D721Med (cell line): Measurements from ENCODE around the gene NELFB.
A peak's percentile ranks its signal among the peaks of the same experiment; 100 is the strongest.

Experiments
- DNase-seq: peaks from one replicate; pipeline ENCODE4 v3.0.0; 2011; ENCODE audit warnings: low spot score; ENCODE audit not compliant: insufficient read length
- FAIRE-seq: peaks from 2 replicates; lab custom pipeline; 2011; peaks lifted over from hg19 to GRCh38; lab: Jason Lieb, UNC
- TF ChIP-seq, protein P1 (sequence below): IDR thresholded peaks from 2 replicates; pipeline ENCODE4 v1.5.1; 2012; ENCODE audit warnings: mild to moderate bottlenecking, control low read depth; ENCODE audit not compliant: insufficient read depth; ENCODE audit errors: missing control alignments

NELFB gene

DNA sequence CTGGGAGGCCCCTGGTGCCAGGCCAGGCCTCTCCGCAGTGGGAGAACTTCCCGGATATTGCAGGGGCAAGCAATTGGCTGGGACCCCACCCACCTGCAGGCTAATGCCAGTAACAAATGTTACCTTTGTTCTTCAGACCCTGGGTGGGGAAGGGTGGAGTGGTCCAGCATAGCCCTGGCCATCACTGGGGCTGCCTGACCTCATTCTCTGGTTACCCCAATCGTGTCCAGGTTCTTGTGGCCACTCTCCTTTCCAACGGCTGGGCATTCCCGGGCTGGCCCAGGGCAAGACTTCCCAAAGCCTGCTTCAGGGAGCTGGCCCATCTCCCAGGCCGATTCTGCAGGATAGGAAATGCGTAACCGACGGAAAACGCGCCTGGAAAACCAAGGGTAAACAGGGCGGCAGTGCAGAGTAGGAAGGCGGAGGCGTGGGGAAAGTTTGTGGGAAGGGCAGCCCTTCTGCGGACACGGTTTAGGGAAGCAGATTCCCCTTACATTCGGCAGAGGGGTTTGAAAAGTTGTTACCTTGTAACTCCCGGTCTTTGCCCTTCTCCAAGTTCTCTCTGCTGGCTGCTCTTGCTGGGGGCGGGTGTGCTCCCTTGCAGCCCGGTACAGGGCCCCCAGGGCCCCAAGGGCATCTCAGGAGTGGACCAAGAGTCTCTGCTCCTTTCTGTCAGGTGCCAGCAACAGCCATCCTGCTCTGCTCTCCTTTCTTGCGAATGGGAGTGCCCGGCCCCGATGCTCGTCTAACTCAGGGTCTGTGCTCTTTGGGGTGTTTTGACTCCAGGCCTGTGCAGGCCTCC is 43.5 kb downstream of the NELFB start:
- FAIRE-seq, result no peak
- TF ChIP-seq, protein P1, sequence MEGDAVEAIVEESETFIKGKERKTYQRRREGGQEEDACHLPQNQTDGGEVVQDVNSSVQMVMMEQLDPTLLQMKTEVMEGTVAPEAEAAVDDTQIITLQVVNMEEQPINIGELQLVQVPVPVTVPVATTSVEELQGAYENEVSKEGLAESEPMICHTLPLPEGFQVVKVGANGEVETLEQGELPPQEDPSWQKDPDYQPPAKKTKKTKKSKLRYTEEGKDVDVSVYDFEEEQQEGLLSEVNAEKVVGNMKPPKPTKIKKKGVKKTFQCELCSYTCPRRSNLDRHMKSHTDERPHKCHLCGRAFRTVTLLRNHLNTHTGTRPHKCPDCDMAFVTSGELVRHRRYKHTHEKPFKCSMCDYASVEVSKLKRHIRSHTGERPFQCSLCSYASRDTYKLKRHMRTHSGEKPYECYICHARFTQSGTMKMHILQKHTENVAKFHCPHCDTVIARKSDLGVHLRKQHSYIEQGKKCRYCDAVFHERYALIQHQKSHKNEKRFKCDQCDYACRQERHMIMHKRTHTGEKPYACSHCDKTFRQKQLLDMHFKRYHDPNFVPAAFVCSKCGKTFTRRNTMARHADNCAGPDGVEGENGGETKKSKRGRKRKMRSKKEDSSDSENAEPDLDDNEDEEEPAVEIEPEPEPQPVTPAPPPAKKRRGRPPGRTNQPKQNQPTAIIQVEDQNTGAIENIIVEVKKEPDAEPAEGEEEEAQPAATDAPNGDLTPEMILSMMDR, result no peak
- DNase-seq, result no peak

DNA sequence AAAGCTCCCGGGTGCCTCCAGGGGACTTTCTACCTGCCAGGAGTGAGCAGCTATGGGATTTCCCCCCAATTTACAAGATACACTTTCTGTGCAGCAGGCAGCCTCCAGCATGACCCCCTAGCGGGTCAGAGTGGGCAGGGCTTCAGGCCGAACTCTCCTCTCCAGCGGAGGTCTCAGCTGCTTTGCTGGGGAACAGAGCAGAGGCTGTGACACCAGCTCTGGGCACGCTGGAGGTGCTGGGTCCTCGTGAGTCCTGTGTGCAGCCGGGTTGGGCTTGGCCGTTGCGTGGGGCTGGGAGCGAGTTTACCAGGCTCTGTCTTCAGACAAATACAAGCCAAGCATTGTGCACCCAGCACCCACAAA is 44.1 kb downstream of the NELFB start:
- no peak for FAIRE-seq
- TF ChIP-seq, protein P1, result no peak
- no peak for DNase-seq

DNA sequence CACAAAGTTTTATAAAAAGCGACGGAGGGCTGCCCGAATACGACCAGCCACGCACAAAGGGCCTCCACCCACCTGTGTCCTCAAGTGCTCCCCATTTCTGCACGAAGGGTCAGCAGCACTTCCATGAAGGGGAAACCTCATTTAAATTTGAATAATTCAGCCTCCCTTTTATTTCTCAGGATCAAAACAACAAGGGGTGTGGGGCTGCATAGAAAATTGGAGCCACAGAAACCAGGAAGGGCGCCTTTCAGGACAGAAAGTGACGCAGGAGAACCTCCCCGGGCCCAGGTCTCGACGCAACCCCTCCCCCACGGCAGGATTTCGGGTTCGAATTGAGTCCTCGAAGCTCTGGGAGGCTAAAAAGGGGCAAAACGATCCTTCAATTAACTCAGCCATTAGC is 44.8 kb downstream of the NELFB start:
- TF ChIP-seq, protein P1, result no peak
- DNase-seq, result no peak

DNA sequence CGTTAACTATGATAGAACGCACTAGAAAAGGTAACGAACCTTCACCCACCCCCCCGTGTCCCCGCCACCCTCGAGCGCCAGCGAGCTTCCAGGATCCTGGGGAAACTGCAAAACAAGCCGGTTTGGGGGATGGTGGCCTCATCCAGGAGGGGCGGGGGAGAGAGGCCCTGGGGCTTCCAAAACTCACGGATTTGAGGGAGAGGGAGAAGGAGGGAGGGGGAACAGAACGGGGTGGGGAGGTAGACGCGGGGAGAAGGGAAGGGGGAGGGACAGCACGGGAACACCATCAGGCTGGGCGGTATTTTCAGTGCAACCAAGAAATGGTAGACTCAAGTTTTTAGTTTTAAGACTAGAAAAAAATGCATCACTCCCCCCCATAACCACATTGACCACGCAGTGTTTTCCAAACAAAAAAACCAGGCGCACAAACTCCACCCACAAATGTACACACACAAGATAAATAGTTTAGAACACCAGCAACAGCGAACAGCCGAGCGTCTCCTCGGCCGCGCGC is 45.5 kb downstream of the NELFB start:
- FAIRE-seq, result no peak
- TF ChIP-seq, protein P1, result no peak
- no peak for DNase-seq

More for the DNA sequence above, 44.8 kb downstream of the NELFB start:
- no peak for FAIRE-seq

DNA sequence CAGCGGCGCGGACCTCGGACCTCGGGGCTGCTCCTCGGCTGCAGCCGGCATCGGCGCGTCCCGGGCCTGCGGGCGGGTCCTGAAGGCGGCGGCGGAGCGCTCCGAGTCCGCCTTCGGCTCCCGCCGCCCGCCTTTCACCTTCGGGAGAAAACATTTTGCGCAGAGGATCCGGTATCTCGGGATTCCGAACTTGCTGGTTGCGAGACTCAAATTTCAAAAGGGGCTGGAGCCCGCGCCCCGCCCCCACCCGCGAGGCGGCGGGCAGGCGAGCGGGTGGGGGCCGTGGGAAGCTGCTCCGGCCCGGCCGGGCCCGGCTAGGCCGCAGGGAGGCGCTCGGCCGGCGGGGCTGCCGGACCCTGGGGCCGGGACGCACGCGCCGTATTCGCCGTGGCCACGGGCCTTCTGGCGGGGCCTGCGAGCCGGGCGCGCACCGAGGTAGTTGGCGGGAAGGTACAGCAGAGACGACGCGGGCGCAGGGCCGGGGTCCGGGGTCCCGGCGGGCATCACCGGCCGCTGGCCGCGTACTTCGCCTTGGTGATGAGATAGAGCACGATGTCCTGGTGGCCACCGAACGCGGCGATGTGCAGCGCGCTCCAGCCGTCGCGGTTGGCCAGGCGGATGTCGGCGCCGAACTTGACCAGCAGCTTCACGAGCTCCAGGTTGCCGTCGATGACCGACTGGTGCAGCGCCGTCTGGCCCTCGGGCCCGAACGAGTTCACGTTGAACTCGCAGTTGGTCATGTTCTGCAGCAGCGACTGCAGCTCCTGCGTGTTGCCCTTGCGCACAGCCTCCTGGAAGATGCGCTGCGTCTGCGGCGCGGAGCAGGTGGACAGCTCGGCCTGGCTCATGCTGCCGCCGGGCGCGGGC is 46.2 kb downstream of the NELFB start:
- FAIRE-seq, result no peak

DNA sequence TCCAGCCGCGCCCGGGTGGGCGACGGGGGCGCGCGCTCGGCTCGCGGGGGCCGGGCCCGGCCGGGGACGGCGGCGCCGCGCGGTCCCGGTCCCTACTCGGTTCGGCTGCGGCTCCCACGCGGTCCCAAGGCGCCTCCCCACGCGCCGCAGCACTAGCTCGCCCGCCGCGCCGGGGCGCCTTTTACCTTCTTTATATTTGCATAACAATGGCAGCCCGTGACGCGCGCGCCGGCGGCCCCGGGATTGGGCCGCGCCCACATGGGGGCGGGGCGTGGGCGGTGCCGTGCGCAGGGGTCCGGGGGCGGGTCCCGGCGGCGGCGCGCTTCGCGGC is 47.0 kb downstream of the NELFB start, which contains the start of gene NRARP:
Gene NRARP, minus strand, starts transcription at position 154 of the 331 bp plus-strand sequence. CDS start 343 bp downstream, outside the sequence.
- TF ChIP-seq, protein P1, result no peak
- FAIRE-seq, result no peak
- peak; percentile 92 for DNase-seq

More for the DNA sequence above, 46.2 kb downstream of the NELFB start:
- no peak for DNase-seq
- TF ChIP-seq, protein P1, result peak; percentile 6
